Left ventricle myocardium inferior (tissue), 1 donor: Measurements from ENCODE around the gene TSHZ2. TPM values are rescaled to one million over a fixed set of nuclear protein-coding genes. Genes with fewer than 3 reads are reported as not detected.

Experiments used
- DNase-seq: peaks from one replicate; pipeline ENCODE4 v3.0.0-alpha.2; 2020
- H3K27ac ChIP-seq: fragments of 200-600 bp; replicated peaks from 2 replicates; pipeline ENCODE4 v1.8.0; 2021
- H3K27me3 ChIP-seq: fragments of 200-600 bp; 2 replicates; pipeline ENCODE4 v1.8.0; 2021; ENCODE audit warnings: low read depth
- H3K36me3 ChIP-seq: fragments of 200-600 bp; 2 replicates; pipeline ENCODE4 v1.8.0; 2021
- H3K4me1 ChIP-seq: fragments of 200-600 bp; 2 replicates; pipeline ENCODE4 v1.8.0; 2021
- H3K4me3 ChIP-seq: fragments of 200-600 bp; 2 replicates; pipeline ENCODE4 v1.8.0; 2021; ENCODE audit warnings: mild to moderate bottlenecking, moderate library complexity
- H3K9me3 ChIP-seq: fragments of 200-600 bp; replicated peaks from 2 replicates; pipeline ENCODE4 v1.8.0; 2021
- CTCF ChIP-seq: fragments of 200-600 bp; IDR thresholded peaks from 2 replicates; pipeline ENCODE4 v1.8.0; 2021; ENCODE audit warnings: antibody characterized with exemption, mild to moderate bottlenecking, borderline replicate concordance
- intact Hi-C: fragments of 100-400 bp; cut with micrococcal nuclease; formaldehyde crosslinking; loops from one replicate; pipeline ENCODE4 v1.11.0; 2022
- total RNA-seq: library from RNA; stranded (reverse); fragmentation: NEBNext Ultra II Directional; extraction: Animal tissue kit (Norgen Biotek cat#: 25700); gene quantifications from one replicate; pipeline ENCODE4 v1.2.1, GENCODE V29; 2021
- donor health status: DM: no; HTN: yes; CAD: no; lungs with severe emphysema.

The TSHZ2 gene
- total RNA-seq, 1 donor from 2014 or later, result 3.1 TPM

GRCh38 chr20:53148771-53149147 is 176.6 kb downstream of the TSHZ2 start:
- no peaks in the 10 kb centered on the region for H3K9me3 ChIP-seq
- H3K27ac ChIP-seq, result no peak overlapping the region
- no peak for DNase-seq
- no peak overlapping the region for H3K4me3 ChIP-seq
- no peak for TF ChIP-seq CTCF
- peaks cover 15% of the 10 kb centered on the region for H3K4me1 ChIP-seq
- no peaks in the 10 kb centered on the region for H3K36me3 ChIP-seq
- intact Hi-C loops, result no loop called here
- H3K27me3 ChIP-seq, result peaks cover 29% of the 10 kb centered on the region

DNA sequence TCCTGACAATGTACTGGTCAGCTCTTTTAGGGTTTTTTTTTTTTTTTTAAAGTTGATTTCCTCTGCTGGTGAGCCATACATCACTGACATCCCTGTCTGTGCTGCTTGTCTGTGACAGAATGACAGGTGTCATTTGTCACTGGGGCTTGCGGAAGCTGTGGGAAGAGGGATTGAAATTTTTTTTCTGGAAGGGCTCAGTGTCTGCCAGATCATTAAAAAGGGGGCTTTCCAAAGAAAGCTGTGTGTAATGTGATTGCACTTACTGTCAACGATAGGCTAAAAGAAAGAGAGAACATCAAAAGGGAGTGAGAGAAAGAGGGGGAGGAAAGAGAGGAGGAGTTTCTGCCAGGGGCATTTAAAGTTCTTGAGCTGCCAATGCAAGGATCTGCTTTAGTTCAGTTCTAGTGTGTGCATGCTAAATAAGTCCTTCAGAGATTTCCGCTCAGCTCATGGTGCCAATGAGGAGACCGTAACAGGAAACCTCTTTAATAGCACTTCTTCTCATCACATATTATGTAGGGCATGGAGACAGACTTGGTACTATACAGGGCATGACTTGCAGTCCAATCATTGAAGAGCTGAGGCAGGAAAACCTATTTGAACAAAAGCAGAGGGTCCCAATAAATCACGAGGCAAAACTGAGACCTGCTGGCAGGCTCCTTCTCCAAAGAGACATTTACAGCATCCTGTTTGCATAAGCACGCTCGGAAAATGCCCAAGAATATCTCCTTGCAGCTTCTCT is 177.2 kb downstream of the TSHZ2 start:
- Histone ChIP-seq H3K4me3 (no peak overlapping the region), H3K9me3 (no peaks in the 10 kb centered on the region), H3K4me1 (peaks cover 15% of the 10 kb centered on the region), H3K27me3 (peaks cover 29% of the 10 kb centered on the region), H3K27ac (no peak overlapping the region), H3K36me3 (no peaks in the 10 kb centered on the region)
- intact Hi-C loops, result no loop called here
- no peak for TF ChIP-seq CTCF
- DNase-seq, result no peak

DNA sequence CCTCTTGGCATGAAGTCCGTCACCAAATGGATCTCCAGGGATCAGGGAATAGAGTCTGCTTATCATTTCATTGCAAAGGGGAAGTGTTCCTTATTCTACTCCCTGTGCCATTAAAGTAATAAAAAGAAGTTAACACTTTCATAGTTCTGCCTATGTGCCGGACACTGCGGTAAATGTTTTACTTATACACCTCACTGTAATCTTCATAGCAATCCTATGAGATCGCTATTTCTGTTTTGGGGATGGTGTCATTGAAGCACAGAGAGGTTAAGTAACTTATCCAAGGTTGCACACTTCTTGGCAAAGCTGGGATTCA is 177.7 kb downstream of the TSHZ2 start:
- intact Hi-C loops, result no loop called here
- Histone ChIP-seq H3K27me3 (peaks cover 29% of the 10 kb centered on the region), H3K9me3 (no peaks in the 10 kb centered on the region), H3K4me1 (peaks cover 15% of the 10 kb centered on the region), H3K4me3 (no peak overlapping the region), H3K27ac (no peak overlapping the region), H3K36me3 (no peaks in the 10 kb centered on the region)
- TF ChIP-seq CTCF, result no peak
- DNase-seq, result no peak

DNA sequence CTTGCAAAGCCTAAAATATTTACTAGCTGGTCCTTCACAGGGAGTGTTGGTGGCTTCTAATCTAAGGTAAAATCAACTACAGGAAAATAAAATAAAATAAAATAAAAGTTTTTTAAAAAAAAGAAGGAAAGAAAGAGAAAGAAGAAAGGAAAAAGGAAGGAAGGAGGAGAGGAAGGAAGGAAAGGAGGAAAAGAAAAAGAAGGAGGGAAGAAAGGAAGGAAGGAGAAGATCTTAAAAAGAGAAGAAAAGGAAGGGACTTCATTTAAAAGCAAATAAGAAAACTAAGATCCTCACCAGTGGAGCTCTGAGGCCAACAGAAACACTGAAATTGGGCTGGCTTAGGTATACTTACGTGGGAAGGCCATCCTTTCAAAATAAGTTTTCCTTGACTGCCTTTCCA is 178.4 kb downstream of the TSHZ2 start:
- no peak overlapping the region for H3K27ac ChIP-seq
- peaks cover 23% of the 10 kb centered on the region for H3K27me3 ChIP-seq
- H3K4me1 ChIP-seq, result peaks cover 15% of the 10 kb centered on the region
- no peaks in the 10 kb centered on the region for H3K36me3 ChIP-seq
- H3K4me3 ChIP-seq, result no peak overlapping the region
- no peak for TF ChIP-seq CTCF
- intact Hi-C loops, result no loop called here
- DNase-seq, result no peak
- H3K9me3 ChIP-seq, result no peaks in the 10 kb centered on the region

- DNase-seq, result no peak
- H3K36me3 ChIP-seq, result no peaks in the 10 kb centered on the region
- H3K27ac ChIP-seq, result no peak overlapping the region
- no peak for TF ChIP-seq CTCF
- H3K4me3 ChIP-seq, result no peak overlapping the region
- peaks cover 15% of the 10 kb centered on the region for H3K4me1 ChIP-seq
- intact Hi-C loops, result no loop called here
- no peaks in the 10 kb centered on the region for H3K9me3 ChIP-seq
- peaks cover 15% of the 10 kb centered on the region for H3K27me3 ChIP-seq
Observed at GRCh38 chr20:53152228-53152627, 180.1 kb downstream of the TSHZ2 start.
